Liver (tissue), 3 donors: ENCODE measurements around the gene TMEM14A.

ENCODE experiments used
- CTCF ChIP-seq: fragments of 150-350 bp; IDR thresholded peaks from 2 replicates; pipeline ENCODE4 v1.5.1; 2017; ENCODE audit warnings: improper control_type of control experiment, low read depth, low read length; ENCODE audit not compliant: missing input control
- GABPA ChIP-seq, 2 donors: IDR thresholded peaks in 1 of 2; conservative IDR thresholded peaks in 1 of 2; 2 replicates each; pipeline ENCODE4 v1.6.1; 2016; ENCODE audit warnings: antibody characterized with exemption in 2 of 2, mild to moderate bottlenecking in 1 of 2, moderate library complexity in 1 of 2
- MAX ChIP-seq: IDR thresholded peaks from 2 replicates; pipeline ENCODE4 v1.6.1; 2016; ENCODE audit warnings: antibody characterized with exemption
- NR2F2 ChIP-seq: IDR thresholded peaks from 2 replicates; pipeline ENCODE4 v1.6.1; 2016; ENCODE audit warnings: antibody characterized with exemption
- REST ChIP-seq: IDR thresholded peaks from 2 replicates; pipeline ENCODE4 v1.6.1; 2016; ENCODE audit warnings: antibody characterized with exemption, mild to moderate bottlenecking
- ZBTB33 ChIP-seq: IDR thresholded peaks from 2 replicates; pipeline ENCODE4 v1.6.1; 2016; ENCODE audit warnings: antibody characterized with exemption
- donor health status: healthy.
- donor health status: healthy.

- no peak for TF ChIP-seq CTCF
- TF ChIP-seq GABPA (IDR thresholded peaks at IDR 0.05 in 1 of 2, conservative IDR thresholded peaks at IDR 0.05 in 1 of 2): no peak
- TF ChIP-seq MAX: peak; percentile 36
- peak; percentile 94 for TF ChIP-seq REST
- TF ChIP-seq NR2F2: peak; percentile 56
- peak; percentile 75 for TF ChIP-seq ZBTB33
Observed at GRCh38 chr6:52664186-52664990, 6.5 kb upstream of the TMEM14A start.
